Activated CD4-positive, alpha-beta T cell treated with anti-CD3 and anti-CD28 coated beads for 36 hours (primary cell): ENCODE results near the gene WDR70. TPM values are rescaled to one million over a fixed set of nuclear protein-coding genes. Genes with fewer than 3 reads are reported as not detected.
"Not testable (repeated sequence)": the region's sequence is repeated elsewhere in the genome, so short reads cannot be mapped to it uniquely, and the experiment has no call there.

Experiments used
- ATAC-seq: fragments of 200-7000 bp; cut with Tn5 transposase; one replicate; pipeline ENCODE4 v1.10.0; 2021; ENCODE audit warnings: mild to moderate bottlenecking, moderate library complexity
- CTCF ChIA-PET: fragments of 350-600 bp; sonication (Branson Sonifier 250); formaldehyde crosslinking; loops from one replicate; lab custom pipeline; 2021; ENCODE audit warnings: antibody characterized with exemption; lab: Charles Lee
- POLR2A ChIA-PET: fragments of 350-600 bp; sonication (Branson Sonifier 250); formaldehyde crosslinking; loops from one replicate; lab custom pipeline; 2021; ENCODE audit warnings: antibody characterized with exemption, inconsistent platforms; lab: Charles Lee
- DNase-seq: peaks from one replicate; pipeline ENCODE4 v3.0.0-alpha.2; 2020
- H3K27ac Mint-ChIP-seq: one replicate; pipeline ENCODE4 v1.8.0; 2021; ENCODE audit warnings: mixed read lengths
- H3K27me3 Mint-ChIP-seq: one replicate; pipeline ENCODE4 v1.8.0; 2021; ENCODE audit warnings: mixed read lengths
- H3K36me3 Mint-ChIP-seq: one replicate; pipeline ENCODE4 v1.8.0; 2021; ENCODE audit warnings: low read depth, mixed read lengths
- H3K4me1 Mint-ChIP-seq: one replicate; pipeline ENCODE4 v1.8.0; 2021; ENCODE audit warnings: mixed read lengths
- H3K4me3 Mint-ChIP-seq: one replicate; pipeline ENCODE4 v1.8.0; 2021; ENCODE audit warnings: mild to moderate bottlenecking, moderate library complexity, mixed read lengths
- H3K9me3 Mint-ChIP-seq: one replicate; pipeline ENCODE4 v1.8.0; 2021; ENCODE audit warnings: low read depth, mixed read lengths
- intact Hi-C, 2 experiments: fragments of 100-400 bp; cut with DNase I in 1 of 2; cut with micrococcal nuclease in 1 of 2; formaldehyde crosslinking; loops; one replicate each; pipeline versions ENCODE4 v1.14.2 to v1.15.1; 2022 to 2024; cut with DNase I, micrococcal nuclease
- total RNA-seq, 2 experiments: library from RNA; stranded (reverse); gene quantifications; one replicate each; pipeline ENCODE4 v1.2.3, GENCODE V29; 2021

The WDR70 gene
- total RNA-seq, 2 experiments from 2014 or later = 33.6 to 38.3 TPM

- Mint-ChIP-seq H3K27me3 (peaks cover 8% of the 10 kb centered on the region), H3K27ac (no peak overlapping the region), H3K4me1 (no peaks in the 10 kb centered on the region), H3K9me3 (peaks cover under 1% of the 10 kb centered on the region), H3K36me3 (no peaks in the 10 kb centered on the region), H3K4me3 (no peak overlapping the region)
- ChIA-PET POLR2A (no interaction called here), CTCF (no interaction called here)
- no peak for DNase-seq
- no peak for ATAC-seq
- intact Hi-C loops = no loop called here
Observed at GRCh38 chr5:37769840-37770239, 390.7 kb downstream of the WDR70 start.

DNA sequence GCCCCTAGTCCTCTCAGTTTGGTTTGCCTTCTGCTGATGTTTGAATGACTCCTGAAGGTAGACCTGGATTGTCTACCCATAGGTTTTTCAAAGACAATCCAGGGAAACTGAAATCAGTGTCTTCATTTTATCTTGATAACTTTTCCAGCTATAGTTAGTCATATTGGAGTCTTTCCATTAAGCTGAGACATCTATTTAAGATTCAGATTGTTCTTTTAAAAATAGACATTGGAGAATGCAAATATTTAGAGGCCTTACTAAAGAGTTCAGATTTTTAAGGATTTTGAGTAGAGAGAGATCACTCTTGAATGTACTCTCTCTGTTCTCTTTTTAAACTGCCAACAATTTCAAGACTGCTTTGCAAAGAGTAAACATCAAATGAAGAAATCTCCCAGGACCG, 391.7 kb downstream of the WDR70 start:
- POLR2A ChIA-PET = no interaction called here
- Mint-ChIP-seq H3K4me3 (no peak overlapping the region), H3K36me3 (peaks cover 3% of the 10 kb centered on the region), H3K4me1 (no peaks in the 10 kb centered on the region), H3K9me3 (peaks cover 4% of the 10 kb centered on the region), H3K27ac (no peak overlapping the region), H3K27me3 (peaks cover 8% of the 10 kb centered on the region)
- ATAC-seq (no peak), DNase-seq (no peak)
- intact Hi-C loops = no loop called here
- CTCF ChIA-PET = no interaction called here

DNA sequence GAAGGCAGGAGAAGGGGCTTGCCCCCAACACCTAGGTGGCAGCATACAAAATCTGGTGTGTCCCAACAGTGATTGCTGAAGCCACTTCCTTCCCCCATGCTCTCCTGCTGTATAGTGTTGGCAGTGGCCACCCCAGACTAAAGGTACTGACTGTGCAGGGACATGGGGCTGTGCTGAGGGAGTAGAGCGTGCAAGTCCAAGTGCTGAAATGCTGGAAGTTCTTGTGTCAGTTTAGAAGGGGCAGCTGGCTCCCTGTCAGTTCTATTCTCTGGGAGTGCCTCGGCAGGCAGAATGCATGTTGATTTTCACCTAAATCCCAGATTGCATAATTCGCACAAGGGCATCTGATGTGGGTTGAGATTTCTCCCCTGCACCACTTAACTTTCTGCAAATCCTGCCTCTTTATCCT, 392.1 kb downstream of the WDR70 start:
- intact Hi-C loops = no loop called here
- H3K36me3 Mint-ChIP-seq = peaks cover 3% of the 10 kb centered on the region
- H3K27ac Mint-ChIP-seq = no peak overlapping the region
- ChIA-PET CTCF (no interaction called here), POLR2A (no interaction called here)
- H3K4me1 Mint-ChIP-seq = no peaks in the 10 kb centered on the region
- DNase-seq (no peak), ATAC-seq (no peak)
- H3K9me3 Mint-ChIP-seq = peaks cover 4% of the 10 kb centered on the region
- peaks cover 8% of the 10 kb centered on the region for H3K27me3 Mint-ChIP-seq
- no peak overlapping the region for H3K4me3 Mint-ChIP-seq

- Mint-ChIP-seq H3K36me3 (peaks cover 3% of the 10 kb centered on the region), H3K27ac (no peak overlapping the region), H3K9me3 (peaks cover 4% of the 10 kb centered on the region), H3K27me3 (peaks cover 8% of the 10 kb centered on the region), H3K4me1 (no peaks in the 10 kb centered on the region), H3K4me3 (no peak overlapping the region)
- DNase-seq = no peak
- intact Hi-C loops = no loop called here
- ChIA-PET POLR2A (no interaction called here), CTCF (interaction anchor here (1.0 to 1.1 kb wide), 2 partner anchors 31 to 358 kb away, joined by 3 read pairs; no protein-coding TSS in a partner anchor)
- ATAC-seq = no peak
Observed at GRCh38 chr5:37771731-37772130, 392.6 kb downstream of the WDR70 start.

- Mint-ChIP-seq H3K27me3 (peaks cover 8% of the 10 kb centered on the region), H3K27ac (no peak overlapping the region), H3K4me3 (no peak overlapping the region), H3K4me1 (no peaks in the 10 kb centered on the region), H3K9me3 (peaks cover 4% of the 10 kb centered on the region), H3K36me3 (peaks cover 3% of the 10 kb centered on the region)
- CTCF ChIA-PET = interaction anchor here (1.0 to 1.1 kb wide), 2 partner anchors 31 to 359 kb away, joined by 3 read pairs; no protein-coding TSS in a partner anchor
- intact Hi-C loops = no loop called here
- POLR2A ChIA-PET = no interaction called here
- ATAC-seq = no peak
- DNase-seq = no peak
Observed at GRCh38 chr5:37772255-37772654, 393.1 kb downstream of the WDR70 start.

DNA sequence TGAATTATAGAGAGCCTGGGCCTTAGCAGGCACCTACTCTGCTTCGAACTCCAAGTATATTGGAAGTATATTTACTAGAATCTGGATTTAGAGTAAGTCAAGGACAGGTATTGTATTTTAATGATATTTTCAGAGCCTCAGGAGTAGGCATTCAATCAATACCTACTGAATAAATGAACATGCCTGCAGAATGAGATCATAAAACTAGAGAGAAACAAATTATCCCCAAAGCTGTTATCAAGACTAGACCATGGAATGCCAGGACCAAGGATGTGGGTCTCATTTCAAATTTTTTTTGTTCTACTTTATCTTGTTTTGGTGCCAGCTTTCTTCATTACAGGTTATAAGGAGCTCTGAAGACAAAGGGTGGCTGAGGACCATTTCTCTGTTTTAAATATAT, 394.7 kb downstream of the WDR70 start:
- Mint-ChIP-seq H3K9me3 (peaks cover 4% of the 10 kb centered on the region), H3K4me1 (no peaks in the 10 kb centered on the region), H3K4me3 (no peak overlapping the region), H3K27me3 (peaks cover 6% of the 10 kb centered on the region), H3K27ac (no peak overlapping the region), H3K36me3 (peaks cover 3% of the 10 kb centered on the region)
- CTCF ChIA-PET = interaction anchor here (1.2 to 1.7 kb wide), 3 partner anchors 16 to 49 kb away, joined by 3 to 7 read pairs (median 5); no protein-coding TSS in a partner anchor
- intact Hi-C loops = no loop called here
- DNase-seq = no peak
- no peak for ATAC-seq
- POLR2A ChIA-PET = no interaction called here

DNA sequence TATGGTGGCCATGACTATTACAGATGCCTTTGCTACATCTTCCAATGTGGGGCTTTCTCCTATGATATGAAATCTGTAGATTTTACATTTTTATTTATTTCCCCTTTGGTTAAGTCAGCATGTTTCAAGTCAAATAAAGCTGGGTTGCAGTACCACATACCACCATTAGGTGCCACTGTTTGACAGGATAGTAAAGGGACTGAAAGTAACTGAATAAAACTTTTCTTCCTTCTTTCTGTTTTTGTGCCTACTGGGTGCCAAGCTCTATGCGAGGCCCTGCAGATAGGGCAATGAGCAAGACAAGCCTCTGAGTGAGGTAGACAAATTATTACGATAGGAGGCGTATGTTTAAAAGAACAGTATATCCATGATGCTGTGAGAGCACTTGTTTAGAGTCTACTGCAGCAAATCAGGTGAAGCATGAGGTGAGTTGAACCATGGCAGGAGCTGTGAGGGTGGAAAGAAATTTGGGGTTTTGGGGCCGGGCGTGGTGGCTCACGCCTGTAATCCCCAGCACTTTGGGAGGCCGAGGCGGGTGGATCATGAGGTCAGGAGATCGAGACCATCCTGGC, 395.9 kb downstream of the WDR70 start:
- H3K4me3 Mint-ChIP-seq = no peak overlapping the region
- intact Hi-C loops = no loop called here
- H3K4me1 Mint-ChIP-seq = no peaks in the 10 kb centered on the region
- ATAC-seq (no peak), DNase-seq (peak; percentile 56)
- H3K27me3 Mint-ChIP-seq = peaks cover 4% of the 10 kb centered on the region
- peaks cover 4% of the 10 kb centered on the region for H3K9me3 Mint-ChIP-seq
- H3K36me3 Mint-ChIP-seq = peaks cover 3% of the 10 kb centered on the region
- ChIA-PET CTCF (interaction anchor here (0.7 to 1.9 kb wide), 13 partner anchors 10 to 426 kb away, joined by 3 to 7 read pairs (median 4); no protein-coding TSS in a partner anchor), POLR2A (no interaction called here)
- H3K27ac Mint-ChIP-seq = no peak overlapping the region

- no peak for ATAC-seq
- ChIA-PET CTCF (interaction anchor here (0.5 to 1.1 kb wide), 5 partner anchors 14 to 417 kb away, joined by 3 to 4 read pairs (median 3); no protein-coding TSS in a partner anchor), POLR2A (no interaction called here)
- peaks cover 2% of the 10 kb centered on the region for H3K27me3 Mint-ChIP-seq
- H3K9me3 Mint-ChIP-seq = peaks cover 4% of the 10 kb centered on the region
- H3K4me1 Mint-ChIP-seq = no peaks in the 10 kb centered on the region
- no peak overlapping the region for H3K27ac Mint-ChIP-seq
- H3K4me3 Mint-ChIP-seq = no peak overlapping the region
- H3K36me3 Mint-ChIP-seq = peaks cover 3% of the 10 kb centered on the region
- no peak for DNase-seq
- intact Hi-C loops = no loop called here
Observed at GRCh38 chr5:37776826-37777225, 397.7 kb downstream of the WDR70 start.

GRCh38 chr5:37777432-37778130, 398.5 kb downstream of the WDR70 start:
- ChIA-PET POLR2A (no interaction called here), CTCF (interaction anchor here (0.6 kb wide), 1 partner anchor 18 kb away, joined by 4 read pairs; no protein-coding TSS in a partner anchor)
- H3K27ac Mint-ChIP-seq = no peak overlapping the region
- no peaks in the 10 kb centered on the region for H3K4me1 Mint-ChIP-seq
- peaks cover 4% of the 10 kb centered on the region for H3K9me3 Mint-ChIP-seq
- peaks cover 3% of the 10 kb centered on the region for H3K36me3 Mint-ChIP-seq
- intact Hi-C loops = no loop called here
- DNase-seq (no peak), ATAC-seq (no peak)
- H3K4me3 Mint-ChIP-seq = no peak overlapping the region
- no peaks in the 10 kb centered on the region for H3K27me3 Mint-ChIP-seq

GRCh38 chr5:37781409-37781808, 402.3 kb downstream of the WDR70 start:
- H3K27ac Mint-ChIP-seq, DNase-seq, intact Hi-C loops, H3K4me3 Mint-ChIP-seq, CTCF ChIA-PET, POLR2A ChIA-PET, H3K4me1 Mint-ChIP-seq, H3K27me3 Mint-ChIP-seq, ATAC-seq, H3K36me3 Mint-ChIP-seq, H3K9me3 Mint-ChIP-seq: not testable (repeated sequence)

GRCh38 chr5:37786416-37786815, 407.3 kb downstream of the WDR70 start:
- Mint-ChIP-seq H3K9me3 (peaks cover 2% of the 10 kb centered on the region), H3K27ac (no peak overlapping the region), H3K36me3 (no peaks in the 10 kb centered on the region), H3K4me3 (no peak overlapping the region), H3K4me1 (no peaks in the 10 kb centered on the region), H3K27me3 (peaks cover 10% of the 10 kb centered on the region)
- DNase-seq (no peak), ATAC-seq (no peak)
- CTCF ChIA-PET = no interaction called here
- POLR2A ChIA-PET = no interaction called here
- intact Hi-C loops = no loop called here
